ENCODE results near the gene CLIC5. TPM values are rescaled to one million over a fixed set of nuclear protein-coding genes. Genes with fewer than 3 reads are reported as not detected.

The CLIC5 gene
- total and polyA plus RNA-seq, 2 of the 8 experiments (the other 6 are each of a cell fraction or from before 2014, with no cell fraction given) = 0.12 to 0.15 TPM

- 97% methylated on average over 6 of the region's 6 CpGs; no CpG with 5 or more reads in 1 of the 2 experiments for WGBS, 2 experiments (ENCODE audit: extremely low coverage in 1 of 2, insufficient coverage in 1 of 2, insufficient read length in 1 of 2, insufficient replicate concordance in 2 of 2, low coverage in 1 of 2, low lambda C conversion rate in 2 of 2, missing lambda C conversion rate in 1 of 2)
- no peak overlapping the region for H2BK12ac ChIP-seq (ENCODE audit: low read depth, low read length)
- TF ChIP-seq TAF7 (optimal IDR thresholded peaks at IDR 0.05; ENCODE audit: borderline replicate concordance, low read depth, low read length) = no peak
- TF ChIP-seq CHD2 (IDR thresholded peaks at IDR 0.05; ENCODE audit: low read length) = no peak
- no peak for TF ChIP-seq TEAD4 (IDR thresholded peaks at IDR 0.05; ENCODE audit: low read depth, low read length)
Observed at GRCh38 chr6:45971287-45971686, 44.4 kb downstream of the CLIC5 start.

More at GRCh38 chr6:45971287-45971686, 44.4 kb downstream of the CLIC5 start:
- CTCF ChIA-PET (ENCODE audit: partially characterized antibody) = interaction anchor here (1.2 kb wide), 1 partner anchor 41 kb away, joined by 3 read pairs; no protein-coding TSS in a partner anchor
- Histone ChIP-seq H4K91ac (replicated peaks; ENCODE audit: insufficient read length, low read length) (no peak overlapping the region), H3K4me1 (replicated peaks in 1 of 4; ENCODE audit: control insufficient read depth in 3 of 4, insufficient read depth in 4 of 4, low read length in 3 of 4) (peaks cover 0 to 4% (median 2%) of the 10 kb centered on the region in 4 experiments; a peak in 3 of 7 replicates), H2BK5ac (ENCODE audit: low read depth, low read length) (no peak overlapping the region), H3K14ac (ENCODE audit: insufficient read length) (no peak overlapping the region), H3K23me2 (ENCODE audit: low read depth, low read length) (no peaks in the 10 kb centered on the region), H3K36me3 (ENCODE audit: control insufficient read depth in 2 of 4, insufficient read depth in 4 of 4, low read length in 3 of 4) (no peaks in the 10 kb centered on the region), H3K4me3 (ENCODE audit: extremely low read depth in 1 of 4, insufficient read depth in 2 of 4, low read depth in 3 of 4, low read length in 4 of 4) (no peak overlapping the region), H2BK20ac (ENCODE audit: low read length) (no peak overlapping the region), H4K20me1 (replicated peaks in 1 of 2; ENCODE audit: control insufficient read depth in 1 of 2, insufficient read depth in 2 of 2, low read length in 2 of 2) (no peaks in the 10 kb centered on the region), H3K4me2 (ENCODE audit: insufficient read depth in 1 of 2, low read depth in 2 of 2, low read length in 2 of 2) (no peak overlapping the region), H2BK120ac (replicated peaks; ENCODE audit: low read depth, low read length) (no peak overlapping the region), H4K5ac (ENCODE audit: insufficient read length, low read depth, low read length) (no peak overlapping the region), H2BK15ac (ENCODE audit: low read length) (no peak overlapping the region), H2AFZ (ENCODE audit: low read length) (no peak overlapping the region), H3K4ac (replicated peaks; ENCODE audit: insufficient read length, low read depth, low read length) (no peak overlapping the region), H3K18ac (ENCODE audit: extremely low read depth, low read length) (no peak overlapping the region), H2AK5ac (ENCODE audit: low read depth, low read length) (no peak overlapping the region), H3K27me3 (replicated peaks in 1 of 4; ENCODE audit: control insufficient read depth in 3 of 4, extremely low read depth in 1 of 4, insufficient read depth in 3 of 4, low read length in 3 of 4) (no peaks in the 10 kb centered on the region; a peak in 1 of 7 replicates), H4K8ac (ENCODE audit: extremely low read depth, insufficient read depth, low read length) (no peak overlapping the region), H3K23ac (ENCODE audit: insufficient read length) (no peak overlapping the region), H3K79me2 (ENCODE audit: control insufficient read depth in 1 of 2, insufficient read depth in 2 of 2, low read length in 2 of 2) (no peaks in the 10 kb centered on the region), H3K79me1 (ENCODE audit: low read depth, low read length) (no peaks in the 10 kb centered on the region), H3K27ac (ENCODE audit: low read depth, low read length) (no peak overlapping the region), H3K9ac (replicated peaks in 1 of 4; ENCODE audit: extremely low read depth in 1 of 4, low read depth in 3 of 4, low read length in 3 of 4) (no peak overlapping the region), H3K9me3 (ENCODE audit: insufficient read depth in 2 of 2, low read depth in 1 of 2, low read length in 1 of 2) (peaks cover 0 to 4% of the 10 kb centered on the region in 2 experiments; a peak in 1 of 4 replicates), H3K56ac (replicated peaks; ENCODE audit: insufficient read length, low read depth, low read length) (no peak overlapping the region)
- POLR2A ChIA-PET (ENCODE audit: partially characterized antibody) = no interaction called here
- DNase-seq (ENCODE audit: low read depth in 1 of 2, low spot score in 2 of 2) (no peak), FAIRE-seq (no peak)

All from H1 (cell line).